Stimulated activated CD8-positive, alpha-beta memory T cell treated with anti-CD3 and anti-CD28 coated beads, Interleukin-12 subunit alpha, Interleukin-12 subunit beta, amount 100 ng/mL, for 24 hours (primary cell): Measurements from ENCODE around the gene SHC2.
"Not testable (repeated sequence)": the region's sequence is repeated elsewhere in the genome, so short reads cannot be mapped to it uniquely, and the experiment has no call there.

Experiments used
- DNase-seq: peaks from one replicate; pipeline ENCODE4 v3.0.0-alpha.2; 2020; ENCODE audit errors: extremely low read depth

Gene SHC2

GRCh38 chr19:406971-407510 is 53.8 kb downstream of the SHC2 start:
- no peak for DNase-seq

GRCh38 chr19:406135-406781 is 54.6 kb downstream of the SHC2 start:
- DNase-seq = no peak

- no peak for DNase-seq
These were observed 55.5 kb downstream of the SHC2 start for GRCh38 chr19:405121-405965.

GRCh38 chr19:403221-404027 is 57.4 kb downstream of the SHC2 start:
- DNase-seq = no peak

- no peak for DNase-seq
These were observed 58.0 kb downstream of the SHC2 start for GRCh38 chr19:402786-403185.

- DNase-seq = no peak
These were observed 58.8 kb downstream of the SHC2 start for GRCh38 chr19:401866-402511.

- DNase-seq = no peak
These were observed 59.6 kb downstream of the SHC2 start for GRCh38 chr19:400976-401865.

- DNase-seq = no peak
These were observed 61.5 kb downstream of the SHC2 start for GRCh38 chr19:399370-399769.

- DNase-seq = no peak
These were observed 62.1 kb downstream of the SHC2 start for GRCh38 chr19:398719-399118.

GRCh38 chr19:397941-398706 is 62.7 kb downstream of the SHC2 start:
- DNase-seq = no peak

- no peak for DNase-seq
These were observed 63.5 kb downstream of the SHC2 start for GRCh38 chr19:397321-397720.

- DNase-seq = no peak
These were observed 65.4 kb downstream of the SHC2 start for GRCh38 chr19:395467-395866.

GRCh38 chr19:394857-395256 is 66.0 kb downstream of the SHC2 start:
- DNase-seq = not testable (repeated sequence)

GRCh38 chr19:393560-393959 is 67.3 kb downstream of the SHC2 start:
- DNase-seq = not testable (repeated sequence)

GRCh38 chr19:392375-392970 is 68.4 kb downstream of the SHC2 start:
- no peak for DNase-seq

- DNase-seq = no peak
These were observed 69.0 kb downstream of the SHC2 start for GRCh38 chr19:391726-392374.

GRCh38 chr19:391207-391557 is 69.7 kb downstream of the SHC2 start:
- no peak for DNase-seq

- DNase-seq = no peak
These were observed 70.2 kb downstream of the SHC2 start for GRCh38 chr19:390386-391206.
